ENCODE measurements around the gene RFX1. TPM values are rescaled to one million over a fixed set of nuclear protein-coding genes. Genes with fewer than 3 reads are reported as not detected.

RFX1 gene
- total and polyA plus RNA-seq, 8 donors, result 5.5 to 55.6 (median 7.6) TPM

DNA sequence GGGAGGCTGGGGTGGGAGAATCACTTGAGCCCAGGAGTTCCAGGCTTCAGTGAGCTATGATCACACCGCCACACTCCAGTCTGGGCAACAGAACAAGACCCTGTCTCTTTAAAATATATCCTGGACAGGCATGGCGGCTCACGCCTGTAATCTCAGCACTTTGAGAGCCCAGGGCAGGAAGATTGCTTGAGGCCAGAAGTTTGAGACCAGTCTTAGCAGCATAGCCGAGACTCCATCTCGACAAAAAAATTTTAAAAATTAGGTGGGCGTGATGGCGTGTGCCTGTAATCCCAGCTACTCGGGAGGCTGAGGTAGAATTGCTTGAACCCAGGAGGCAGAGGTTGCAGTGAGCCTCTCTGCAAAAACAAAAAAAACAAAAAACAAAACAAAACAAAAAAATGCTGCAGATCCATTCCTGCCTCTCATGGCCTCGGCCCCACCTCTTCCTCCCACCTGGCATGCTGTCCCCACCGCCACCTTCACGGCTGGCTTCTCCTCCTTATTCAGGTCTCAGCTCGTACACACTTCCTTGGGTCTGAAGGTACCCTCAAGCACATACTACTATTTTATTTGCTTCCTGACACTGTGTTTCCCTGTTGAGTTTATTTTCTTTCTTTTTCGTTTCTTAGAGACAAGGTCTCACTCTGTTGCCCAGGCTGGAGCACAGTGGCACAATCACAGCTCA lies 5.3 kb downstream of the RFX1 start:
- no peaks in the 10 kb centered on the region for H3K9me3 ChIP-seq
- intact Hi-C loops (cut with DNase I), result no loop called here
- DNase-seq, result peak in 2 of 6 donors; percentile 12 to 18
- no peaks in the 10 kb centered on the region for H3K36me3 ChIP-seq
- 86% methylated on average over 13 of the region's 13 CpGs for WGBS, 2 donors
- no peak for FAIRE-seq
- TF ChIP-seq, protein P1, sequence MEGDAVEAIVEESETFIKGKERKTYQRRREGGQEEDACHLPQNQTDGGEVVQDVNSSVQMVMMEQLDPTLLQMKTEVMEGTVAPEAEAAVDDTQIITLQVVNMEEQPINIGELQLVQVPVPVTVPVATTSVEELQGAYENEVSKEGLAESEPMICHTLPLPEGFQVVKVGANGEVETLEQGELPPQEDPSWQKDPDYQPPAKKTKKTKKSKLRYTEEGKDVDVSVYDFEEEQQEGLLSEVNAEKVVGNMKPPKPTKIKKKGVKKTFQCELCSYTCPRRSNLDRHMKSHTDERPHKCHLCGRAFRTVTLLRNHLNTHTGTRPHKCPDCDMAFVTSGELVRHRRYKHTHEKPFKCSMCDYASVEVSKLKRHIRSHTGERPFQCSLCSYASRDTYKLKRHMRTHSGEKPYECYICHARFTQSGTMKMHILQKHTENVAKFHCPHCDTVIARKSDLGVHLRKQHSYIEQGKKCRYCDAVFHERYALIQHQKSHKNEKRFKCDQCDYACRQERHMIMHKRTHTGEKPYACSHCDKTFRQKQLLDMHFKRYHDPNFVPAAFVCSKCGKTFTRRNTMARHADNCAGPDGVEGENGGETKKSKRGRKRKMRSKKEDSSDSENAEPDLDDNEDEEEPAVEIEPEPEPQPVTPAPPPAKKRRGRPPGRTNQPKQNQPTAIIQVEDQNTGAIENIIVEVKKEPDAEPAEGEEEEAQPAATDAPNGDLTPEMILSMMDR (IDR thresholded peaks at IDR 0.05), result no peak
- H3K27ac ChIP-seq, result no peak overlapping the region
- no peak overlapping the region for H3K4me3 ChIP-seq
- H3K4me1 ChIP-seq, result peaks cover 0 to 31% (median 25%) of the 10 kb centered on the region in 3 donors
- no peak for ATAC-seq
- no peaks in the 10 kb centered on the region for H3K27me3 ChIP-seq

DNA sequence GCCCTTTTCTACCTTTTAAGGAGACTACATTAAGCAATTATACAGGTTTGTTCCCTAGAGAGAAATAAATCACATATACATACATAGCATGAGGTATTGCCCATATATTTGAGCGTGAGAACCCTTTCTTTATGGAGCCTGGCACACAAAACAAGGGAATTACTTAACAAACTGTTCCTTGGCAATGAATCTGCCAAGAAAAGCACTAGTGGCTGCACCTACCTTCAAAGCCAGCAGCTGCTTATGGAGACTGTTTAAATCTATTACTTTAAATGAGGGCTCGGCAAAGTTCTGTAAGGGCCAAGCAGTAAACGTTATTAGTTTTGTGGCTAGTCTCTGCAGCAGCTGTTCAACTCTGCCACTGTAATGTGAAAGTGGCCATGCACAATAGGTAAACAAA lies 7.0 kb downstream of the RFX1 start:
- peaks cover 0 to 25% (median 12%) of the 10 kb centered on the region in 3 donors for H3K4me1 ChIP-seq
- WGBS, 2 donors, result 93 to 97% methylated on average over 3 of the region's 3 CpGs
- no peak for DNase-seq
- H3K27me3 ChIP-seq, result no peaks in the 10 kb centered on the region
- H3K36me3 ChIP-seq, result no peaks in the 10 kb centered on the region
- no peaks in the 10 kb centered on the region for H3K9me3 ChIP-seq
- no peak for FAIRE-seq
- intact Hi-C loops (cut with DNase I), result no loop called here
- H3K27ac ChIP-seq, result no peak overlapping the region
- TF ChIP-seq, protein P1 (IDR thresholded peaks at IDR 0.05), result no peak
- ATAC-seq, result no peak
- H3K4me3 ChIP-seq, result no peak overlapping the region

DNA sequence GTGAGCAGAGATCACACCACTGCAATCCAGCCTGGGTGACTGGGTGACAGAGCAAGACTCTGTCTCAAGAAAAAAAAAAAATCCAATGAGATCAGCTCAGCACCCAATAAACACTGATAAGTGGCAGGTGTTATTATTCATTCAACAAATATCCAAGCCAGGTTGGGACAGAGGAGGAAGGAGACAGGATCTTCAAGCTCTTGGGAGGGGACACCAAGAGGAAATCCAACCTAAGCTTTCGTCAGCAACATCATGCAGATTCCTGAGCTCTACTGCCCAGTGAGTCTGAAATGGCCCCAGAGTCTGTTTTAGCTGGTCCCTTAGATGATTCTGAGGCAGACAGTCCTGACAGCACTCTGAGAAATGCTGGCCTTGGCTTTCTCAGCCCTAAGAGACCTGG lies 7.7 kb downstream of the RFX1 start:
- H3K27ac ChIP-seq, result no peak overlapping the region
- H3K9me3 ChIP-seq, result no peaks in the 10 kb centered on the region
- H3K27me3 ChIP-seq, result no peaks in the 10 kb centered on the region
- WGBS, 2 donors, result 89 to 98% methylated on average over 1 of the region's 1 CpG
- ATAC-seq (no peak), FAIRE-seq (no peak), DNase-seq (peak in 1 of 6 donors; percentile 1)
- H3K4me3 ChIP-seq, result no peak overlapping the region
- H3K36me3 ChIP-seq, result no peaks in the 10 kb centered on the region
- TF ChIP-seq, protein P1 (IDR thresholded peaks at IDR 0.05), result no peak
- peaks cover 0 to 18% (median 7%) of the 10 kb centered on the region in 3 donors for H3K4me1 ChIP-seq
- intact Hi-C loops (cut with DNase I), result no loop called here

DNA sequence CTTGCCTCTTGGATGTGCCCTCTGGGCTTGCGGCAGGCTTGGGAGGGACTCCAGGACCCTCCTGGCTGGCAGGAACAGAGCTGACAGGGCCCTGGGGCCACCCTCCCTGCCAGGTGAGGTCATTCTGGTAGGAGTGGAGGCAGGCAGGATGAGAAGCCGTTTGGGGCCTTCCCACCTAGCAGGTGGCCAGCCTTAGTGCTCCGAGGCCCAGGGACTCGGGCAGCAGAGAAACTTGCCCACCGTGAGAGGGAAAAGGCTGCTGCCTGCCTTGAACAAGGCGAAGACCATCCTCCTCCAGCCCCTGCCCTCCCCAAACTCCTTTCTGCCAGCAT lies 8.5 kb downstream of the RFX1 start:
- Histone ChIP-seq H3K27me3 (no peaks in the 10 kb centered on the region), H3K27ac (no peak overlapping the region), H3K4me3 (no peak overlapping the region), H3K9me3 (no peaks in the 10 kb centered on the region), H3K36me3 (no peaks in the 10 kb centered on the region), H3K4me1 (peaks cover 0 to 11% (median 0%) of the 10 kb centered on the region in 3 donors)
- intact Hi-C loops (cut with DNase I), result no loop called here
- TF ChIP-seq, protein P1 (IDR thresholded peaks at IDR 0.05), result no peak
- ATAC-seq (no peak), FAIRE-seq (no peak), DNase-seq (peak in 2 of 6 donors; percentile 27 to 62)
- WGBS, 2 donors, result 92% methylated on average over 6 of the region's 6 CpGs

DNA sequence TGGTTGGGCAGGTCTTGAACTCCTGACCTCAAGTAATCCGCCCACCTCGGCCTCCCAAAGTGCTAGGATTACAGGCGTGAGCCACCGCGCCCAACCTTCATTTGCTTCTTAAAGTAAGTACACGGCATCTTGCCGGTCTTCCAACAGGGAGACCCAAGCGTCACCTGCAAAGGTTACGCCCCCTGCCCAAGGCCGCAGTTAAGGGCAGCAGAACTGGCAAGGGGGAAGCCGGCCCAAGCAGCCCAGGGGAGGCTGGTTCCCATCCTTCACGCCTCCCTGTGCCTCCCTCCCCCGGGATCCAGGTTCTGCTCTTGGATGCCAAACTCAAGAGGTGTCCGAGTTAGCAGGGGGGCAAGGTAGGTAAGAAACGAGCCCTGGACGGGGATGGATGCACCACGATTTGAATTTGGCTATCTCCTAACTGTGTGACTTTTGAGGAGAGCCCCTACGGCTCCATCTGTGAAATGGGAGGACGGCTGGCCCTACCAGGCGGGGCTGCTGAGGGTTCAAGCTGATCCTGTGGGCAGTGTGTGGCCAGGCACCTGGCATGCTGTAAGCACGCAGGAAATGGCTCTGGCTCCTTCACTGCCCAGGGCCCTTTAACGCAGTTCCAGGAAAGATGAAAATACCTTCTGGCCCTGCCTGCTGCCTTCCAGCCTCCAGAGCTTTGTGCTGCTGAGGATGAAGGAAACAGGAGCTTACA lies 9.0 kb downstream of the RFX1 start:
- DNase-seq, result peak in 2 of 6 donors; percentile 38 to 51
- Histone ChIP-seq H3K36me3 (no peaks in the 10 kb centered on the region), H3K4me1 (peaks cover 0 to 9% (median 0%) of the 10 kb centered on the region in 3 donors), H3K4me3 (no peak overlapping the region), H3K9me3 (no peaks in the 10 kb centered on the region), H3K27ac (no peak overlapping the region), H3K27me3 (no peaks in the 10 kb centered on the region)
- intact Hi-C loops (cut with DNase I), result no loop called here
- no peak for ATAC-seq
- TF ChIP-seq, protein P1 (IDR thresholded peaks at IDR 0.05), result no peak
- FAIRE-seq, result no peak
- 90 to 93% methylated on average over 22 of the region's 22 CpGs for WGBS, 2 donors
